D721Med (cell line): ENCODE data around the gene LAMP1.
"Not testable (repeated sequence)": the region's sequence is repeated elsewhere in the genome, so short reads cannot be mapped to it uniquely, and the experiment has no call there.

Source experiments
- DNase-seq: peaks from one replicate; pipeline ENCODE4 v3.0.0; 2011; ENCODE audit warnings: low spot score; ENCODE audit not compliant: insufficient read length
- FAIRE-seq: peaks from 2 replicates; lab custom pipeline; 2011; peaks lifted over from hg19 to GRCh38; lab: Jason Lieb, UNC
- TF ChIP-seq, protein P1 (sequence below): IDR thresholded peaks from 2 replicates; pipeline ENCODE4 v1.5.1; 2012; ENCODE audit warnings: mild to moderate bottlenecking, control low read depth; ENCODE audit not compliant: insufficient read depth; ENCODE audit errors: missing control alignments

Gene LAMP1

DNA sequence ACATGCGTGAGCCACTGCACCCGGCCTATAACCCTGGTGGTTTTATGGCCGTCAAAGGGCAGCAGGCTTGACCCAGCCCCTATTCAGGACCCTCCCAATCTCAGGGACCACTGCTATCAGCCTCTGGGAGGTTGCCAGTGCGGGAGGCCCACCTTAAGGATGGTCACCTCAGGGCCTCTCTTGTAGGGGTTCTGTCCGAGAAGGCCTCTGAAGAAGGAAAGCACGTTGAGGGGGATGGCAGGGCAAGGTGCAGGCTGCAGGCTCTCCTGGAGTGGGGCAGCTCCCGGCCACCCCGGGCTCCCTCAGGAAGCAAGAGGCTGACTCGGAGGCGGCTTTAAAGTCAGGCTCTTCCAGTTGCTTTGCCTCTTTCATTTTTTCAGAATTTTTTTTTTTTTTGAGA is 72.8 kb downstream of the LAMP1 start:
- FAIRE-seq (no peak), DNase-seq (no peak)
- TF ChIP-seq, protein P1, sequence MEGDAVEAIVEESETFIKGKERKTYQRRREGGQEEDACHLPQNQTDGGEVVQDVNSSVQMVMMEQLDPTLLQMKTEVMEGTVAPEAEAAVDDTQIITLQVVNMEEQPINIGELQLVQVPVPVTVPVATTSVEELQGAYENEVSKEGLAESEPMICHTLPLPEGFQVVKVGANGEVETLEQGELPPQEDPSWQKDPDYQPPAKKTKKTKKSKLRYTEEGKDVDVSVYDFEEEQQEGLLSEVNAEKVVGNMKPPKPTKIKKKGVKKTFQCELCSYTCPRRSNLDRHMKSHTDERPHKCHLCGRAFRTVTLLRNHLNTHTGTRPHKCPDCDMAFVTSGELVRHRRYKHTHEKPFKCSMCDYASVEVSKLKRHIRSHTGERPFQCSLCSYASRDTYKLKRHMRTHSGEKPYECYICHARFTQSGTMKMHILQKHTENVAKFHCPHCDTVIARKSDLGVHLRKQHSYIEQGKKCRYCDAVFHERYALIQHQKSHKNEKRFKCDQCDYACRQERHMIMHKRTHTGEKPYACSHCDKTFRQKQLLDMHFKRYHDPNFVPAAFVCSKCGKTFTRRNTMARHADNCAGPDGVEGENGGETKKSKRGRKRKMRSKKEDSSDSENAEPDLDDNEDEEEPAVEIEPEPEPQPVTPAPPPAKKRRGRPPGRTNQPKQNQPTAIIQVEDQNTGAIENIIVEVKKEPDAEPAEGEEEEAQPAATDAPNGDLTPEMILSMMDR = no peak

- DNase-seq (no peak), FAIRE-seq (no peak)
- TF ChIP-seq, protein P1 = no peak
Observed at GRCh38 chr13:113371061-113371460, 74.0 kb downstream of the LAMP1 start.

DNA sequence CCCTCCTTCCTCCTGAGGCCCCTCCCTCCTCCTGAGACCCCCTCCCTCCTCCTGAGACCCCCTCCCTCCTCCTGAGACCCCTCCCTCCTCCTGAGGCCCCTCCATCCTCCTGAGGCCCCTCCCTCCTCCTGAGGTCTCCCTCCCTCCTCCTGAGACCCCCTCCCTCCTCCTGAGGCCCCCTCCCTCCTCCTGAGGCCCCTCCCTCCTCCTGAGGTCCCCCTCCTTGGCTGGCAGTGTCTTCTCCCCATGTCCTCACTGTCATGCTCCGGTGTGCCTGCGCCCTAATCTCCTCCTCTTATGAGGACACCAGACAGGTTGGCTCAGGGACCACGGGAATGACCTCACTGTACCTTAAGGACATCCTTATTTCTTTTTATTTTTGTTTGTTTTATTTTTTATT is 74.7 kb downstream of the LAMP1 start:
- not testable (repeated sequence) for FAIRE-seq

More for the DNA sequence above, 74.7 kb downstream of the LAMP1 start:
- DNase-seq = not testable (repeated sequence)
